AG04450 (cell line): ENCODE results near the gene PRKG1. TPM values are rescaled to one million over a fixed set of nuclear protein-coding genes. Genes with fewer than 3 reads are reported as not detected.

ENCODE experiments used
- CTCF ChIA-PET: fragments of 300-600, 350-600 bp; formaldehyde crosslinking; extraction: SDS; loops from one replicate; lab custom pipeline; 2022; ENCODE audit warnings: antibody characterized with exemption, inconsistent platforms; lab: Charles Lee
- POLR2A ChIA-PET: fragments of 350-600 bp; formaldehyde crosslinking; extraction: SDS; loops from one replicate; lab custom pipeline; 2021; ENCODE audit warnings: antibody characterized with exemption, inconsistent platforms; lab: Yijun Ruan, JAX
- DNase-seq: peaks from one replicate; pipeline ENCODE4 v3.0.0-alpha.2; 2011; ENCODE audit warnings: low read depth, low spot score
- H3K27ac ChIP-seq: one replicate; pipeline ENCODE4 v1.5.1; 2012; ENCODE audit warnings: low read depth, low read length, control low read depth
- H3K27me3 ChIP-seq: one replicate; pipeline ENCODE4 v1.6.0; 2012; ENCODE audit warnings: low read length; ENCODE audit not compliant: control insufficient read depth, insufficient read depth
- H3K4me3 ChIP-seq: 2 replicates; pipeline ENCODE4 v1.5.1; 2011; ENCODE audit warnings: mild to moderate bottlenecking, low read depth, low read length, control low read depth
- H3K9me3 ChIP-seq: 2 replicates; pipeline ENCODE4 v1.5.1; 2012; ENCODE audit warnings: low read length; ENCODE audit not compliant: control insufficient read depth, insufficient read depth
- polyA plus RNA-seq: library from polyadenylated mRNA; depleted of rRNA; stranded (reverse); fragments of >200 nt; gene quantifications from 2 replicates; pipeline ENCODE4 v1.2.3, GENCODE V29; 2011
- TF ChIP-seq, protein P1 (sequence below): IDR thresholded peaks from 2 replicates; pipeline ENCODE4 v1.5.1; 2011; ENCODE audit warnings: low read depth, low read length, control low read depth, inconsistent platforms

Gene PRKG1
- polyA plus RNA-seq, 1 experiment: 19.0 TPM

DNA sequence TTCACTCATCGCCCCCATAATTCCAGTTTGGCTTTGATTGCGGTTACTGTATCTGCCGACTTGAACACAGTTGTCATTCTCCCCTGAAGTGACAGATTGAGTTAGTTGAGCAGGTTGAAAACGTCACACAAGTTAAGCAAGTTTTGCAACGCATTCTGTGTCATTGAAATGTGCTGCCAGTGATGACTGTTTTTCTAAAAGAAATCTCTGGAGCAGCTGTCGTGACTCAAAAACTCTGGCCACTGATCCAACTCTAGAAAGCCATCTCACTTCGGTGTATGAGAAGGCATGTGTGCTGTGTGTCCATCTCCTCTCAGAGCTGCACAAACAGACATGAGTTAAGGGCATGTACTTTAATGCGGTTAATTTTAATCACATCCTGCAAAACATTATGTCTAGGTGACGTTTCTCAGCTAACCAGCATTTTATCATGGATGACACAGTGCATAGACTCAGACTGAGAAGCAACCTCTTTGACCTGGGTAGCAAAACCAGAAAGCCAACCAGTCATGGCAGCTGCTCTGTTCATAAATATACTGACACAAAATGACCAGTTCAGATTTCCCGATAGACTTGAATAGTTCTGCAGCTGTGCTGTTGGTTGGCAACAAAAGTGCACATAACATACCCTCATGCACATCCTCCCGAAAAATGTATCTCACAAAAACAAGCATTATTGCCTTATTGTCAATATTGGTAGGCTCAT lies 555.8 kb downstream of the PRKG1 start:
- H3K27me3 ChIP-seq: no peaks in the 10 kb centered on the region
- peak; percentile 1 for DNase-seq
- TF ChIP-seq, protein P1, sequence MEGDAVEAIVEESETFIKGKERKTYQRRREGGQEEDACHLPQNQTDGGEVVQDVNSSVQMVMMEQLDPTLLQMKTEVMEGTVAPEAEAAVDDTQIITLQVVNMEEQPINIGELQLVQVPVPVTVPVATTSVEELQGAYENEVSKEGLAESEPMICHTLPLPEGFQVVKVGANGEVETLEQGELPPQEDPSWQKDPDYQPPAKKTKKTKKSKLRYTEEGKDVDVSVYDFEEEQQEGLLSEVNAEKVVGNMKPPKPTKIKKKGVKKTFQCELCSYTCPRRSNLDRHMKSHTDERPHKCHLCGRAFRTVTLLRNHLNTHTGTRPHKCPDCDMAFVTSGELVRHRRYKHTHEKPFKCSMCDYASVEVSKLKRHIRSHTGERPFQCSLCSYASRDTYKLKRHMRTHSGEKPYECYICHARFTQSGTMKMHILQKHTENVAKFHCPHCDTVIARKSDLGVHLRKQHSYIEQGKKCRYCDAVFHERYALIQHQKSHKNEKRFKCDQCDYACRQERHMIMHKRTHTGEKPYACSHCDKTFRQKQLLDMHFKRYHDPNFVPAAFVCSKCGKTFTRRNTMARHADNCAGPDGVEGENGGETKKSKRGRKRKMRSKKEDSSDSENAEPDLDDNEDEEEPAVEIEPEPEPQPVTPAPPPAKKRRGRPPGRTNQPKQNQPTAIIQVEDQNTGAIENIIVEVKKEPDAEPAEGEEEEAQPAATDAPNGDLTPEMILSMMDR: no peak
- CTCF ChIA-PET: interaction anchor here (0.6 kb wide), 1 partner anchor 618 kb away, joined by 3 read pairs; no protein-coding TSS in a partner anchor
- no peaks in the 10 kb centered on the region for H3K9me3 ChIP-seq
- POLR2A ChIA-PET: no interaction called here
- H3K27ac ChIP-seq: no peak overlapping the region
- H3K4me3 ChIP-seq: no peak overlapping the region

DNA sequence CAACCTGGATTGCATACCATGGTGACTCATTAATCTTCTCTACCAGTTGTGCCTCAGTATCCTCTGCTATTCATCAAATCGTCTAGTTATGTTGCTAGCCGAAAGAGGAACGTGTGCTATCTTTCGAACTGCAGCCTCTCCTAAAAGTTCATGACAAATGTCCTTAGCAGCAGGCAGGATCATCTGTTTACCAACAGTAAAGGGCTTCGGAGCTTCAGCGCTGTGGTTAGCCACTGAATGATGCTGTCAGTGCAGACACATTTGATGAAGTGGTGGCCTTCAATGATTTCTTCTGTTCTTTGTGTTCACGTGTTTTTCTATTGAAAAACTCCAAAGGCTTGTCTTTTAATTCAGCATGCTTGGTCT lies 556.3 kb downstream of the PRKG1 start:
- Histone ChIP-seq H3K9me3 (no peaks in the 10 kb centered on the region), H3K27me3 (no peaks in the 10 kb centered on the region), H3K4me3 (no peak overlapping the region), H3K27ac (no peak overlapping the region)
- POLR2A ChIA-PET: no interaction called here
- CTCF ChIA-PET: no interaction called here
- DNase-seq: no peak
- TF ChIP-seq, protein P1: no peak

DNA sequence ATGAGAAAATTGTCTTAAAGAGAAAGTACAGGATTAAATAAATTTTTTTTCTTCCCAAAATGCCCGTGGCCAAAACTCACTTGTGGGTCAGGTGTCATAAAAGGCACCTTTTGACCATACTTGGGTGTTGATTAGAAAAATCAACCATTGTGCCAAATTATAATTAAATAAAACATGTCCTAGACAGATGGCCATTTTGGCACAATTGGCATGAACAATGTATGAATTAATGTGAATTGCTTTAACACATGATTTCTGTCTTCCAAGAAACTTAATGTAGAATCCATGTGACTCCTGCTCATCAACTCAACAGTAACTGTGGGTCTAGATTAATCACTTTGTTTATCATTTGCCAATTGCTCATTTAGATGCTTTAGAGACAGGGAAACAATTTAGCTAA lies 561.1 kb downstream of the PRKG1 start:
- no peak overlapping the region for H3K4me3 ChIP-seq
- POLR2A ChIA-PET: no interaction called here
- CTCF ChIA-PET: interaction anchor here (0.6 kb wide), 1 partner anchor 239 kb away, joined by 7 read pairs; no protein-coding TSS in a partner anchor

DNA sequence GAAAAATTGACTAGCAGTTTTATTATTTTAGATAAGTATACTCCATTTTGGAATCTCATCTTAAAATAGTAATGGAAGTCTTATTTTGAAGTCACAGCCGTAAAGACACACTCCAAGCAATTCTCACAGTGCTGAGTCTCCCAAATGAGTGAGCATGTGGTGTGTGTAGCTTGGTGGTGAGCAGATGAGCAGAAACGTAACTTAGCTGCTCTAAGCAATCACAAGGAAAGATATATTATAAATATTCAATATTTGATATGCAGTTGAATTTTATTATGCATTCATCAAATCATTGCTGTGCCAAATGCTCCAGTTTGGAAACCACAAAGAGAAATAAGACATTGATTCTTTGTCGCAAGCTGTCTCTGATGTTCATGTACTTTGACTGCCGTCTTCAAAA lies 563.9 kb downstream of the PRKG1 start:
- no peak overlapping the region for H3K4me3 ChIP-seq
- DNase-seq: no peak
- no peaks in the 10 kb centered on the region for H3K9me3 ChIP-seq
- no peaks in the 10 kb centered on the region for H3K27me3 ChIP-seq
- H3K27ac ChIP-seq: no peak overlapping the region
- TF ChIP-seq, protein P1: no peak
- ChIA-PET CTCF (interaction anchor here (0.9 kb wide), 1 partner anchor 8 kb away, joined by 3 read pairs; no protein-coding TSS in a partner anchor), POLR2A (no interaction called here)

More for the DNA sequence above, 561.1 kb downstream of the PRKG1 start:
- no peak for DNase-seq
- Histone ChIP-seq H3K9me3 (no peaks in the 10 kb centered on the region), H3K27me3 (no peaks in the 10 kb centered on the region), H3K27ac (no peak overlapping the region)
- TF ChIP-seq, protein P1: no peak

DNA sequence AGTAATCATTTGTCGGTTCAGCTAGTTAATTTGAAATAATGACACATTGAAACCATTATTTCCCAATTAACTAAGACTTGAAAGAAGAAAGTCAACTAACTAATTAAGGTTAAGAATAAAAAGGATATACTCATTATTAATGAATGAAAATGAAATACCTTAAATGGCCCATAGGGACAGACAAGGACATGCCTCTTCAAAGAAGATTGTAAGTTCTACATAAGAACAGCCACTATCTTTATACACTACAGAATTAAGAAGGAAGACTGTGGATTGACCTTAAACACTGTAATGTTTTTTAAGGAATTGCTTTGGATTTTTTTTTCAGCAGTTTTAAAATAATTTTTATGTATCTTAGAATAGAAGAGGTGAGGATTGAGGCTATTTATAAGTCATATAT lies 564.5 kb downstream of the PRKG1 start:
- ChIA-PET POLR2A (no interaction called here), CTCF (interaction anchor here (0.9 kb wide), 1 partner anchor 8 kb away, joined by 3 read pairs; no protein-coding TSS in a partner anchor)
- TF ChIP-seq, protein P1: no peak
- Histone ChIP-seq H3K9me3 (no peaks in the 10 kb centered on the region), H3K27me3 (no peaks in the 10 kb centered on the region), H3K4me3 (no peak overlapping the region), H3K27ac (no peak overlapping the region)
- no peak for DNase-seq
